NCI-H226 (cell line): ENCODE measurements around the gene PHKA1.
"Not testable (repeated sequence)": the region's sequence is repeated elsewhere in the genome, so short reads cannot be mapped to it uniquely, and the experiment has no call there.

Experiments used
- DNase-seq: peaks from one replicate; pipeline ENCODE4 v3.0.0-alpha.2; 2015

Gene PHKA1

GRCh38 chrX:72663737-72664136, 50.4 kb downstream of the PHKA1 start:
- DNase-seq: no peak

- no peak for DNase-seq
Measured at GRCh38 chrX:72662020-72662747, 51.9 kb downstream of the PHKA1 start.

DNA sequence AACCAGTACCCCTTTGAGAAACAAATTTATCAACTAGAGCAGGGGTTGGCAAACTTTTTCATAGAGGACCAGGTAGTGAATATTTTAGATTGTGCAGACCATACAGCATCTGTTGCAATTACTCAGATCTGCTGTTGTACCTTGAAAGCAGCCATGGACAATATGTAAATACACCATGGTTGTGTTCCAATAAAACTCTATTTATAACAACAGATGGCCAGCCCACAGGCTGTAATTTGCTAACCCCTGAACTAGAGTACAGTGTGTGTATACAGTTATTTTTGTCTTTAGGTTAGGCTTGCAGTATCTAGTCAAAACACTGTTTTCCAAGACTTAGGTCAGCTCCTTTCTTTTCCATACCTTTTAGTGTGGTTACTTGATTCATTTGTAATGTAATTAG, 54.4 kb downstream of the PHKA1 start:
- no peak for DNase-seq

DNA sequence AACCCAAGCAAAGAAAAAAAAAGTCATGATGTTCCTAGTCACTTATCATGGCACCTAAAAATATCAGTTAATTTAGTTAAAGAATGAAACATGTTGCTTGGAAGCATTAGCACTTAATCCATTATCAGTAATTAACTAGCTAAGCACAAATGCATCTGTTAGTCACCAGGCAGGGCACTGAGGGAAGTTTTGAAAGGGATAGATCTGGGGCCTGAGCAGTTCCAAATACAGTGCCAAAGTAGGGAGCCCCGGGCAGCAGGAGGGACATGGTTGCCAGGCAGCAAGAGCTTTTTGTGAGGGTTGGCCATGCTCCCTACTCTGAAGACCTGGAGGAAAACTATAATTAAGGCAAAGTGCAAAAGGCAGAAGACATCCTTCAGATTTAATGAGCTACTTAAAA, 62.0 kb downstream of the PHKA1 start:
- no peak for DNase-seq

- no peak for DNase-seq
Measured at GRCh38 chrX:72644946-72645345, 69.2 kb downstream of the PHKA1 start.

DNA sequence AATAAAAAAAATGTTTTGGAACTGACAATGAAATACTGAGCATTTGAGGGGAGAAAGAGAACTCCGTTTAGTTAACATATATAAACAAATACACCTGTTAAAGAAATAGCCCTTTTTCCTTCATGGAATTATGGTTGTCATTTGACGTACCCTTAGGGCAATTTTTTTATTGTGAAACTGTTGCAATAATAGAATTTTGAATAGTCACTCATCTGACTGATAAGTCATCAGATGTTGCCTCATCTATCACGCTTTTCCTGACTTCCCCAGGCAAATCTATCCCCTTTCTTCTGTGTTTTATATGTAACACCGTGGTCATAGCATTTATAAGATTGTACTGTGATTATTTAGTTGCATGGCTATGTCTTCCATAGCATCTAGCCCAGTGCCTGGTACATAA, 72.5 kb downstream of the PHKA1 start:
- DNase-seq: no peak

DNA sequence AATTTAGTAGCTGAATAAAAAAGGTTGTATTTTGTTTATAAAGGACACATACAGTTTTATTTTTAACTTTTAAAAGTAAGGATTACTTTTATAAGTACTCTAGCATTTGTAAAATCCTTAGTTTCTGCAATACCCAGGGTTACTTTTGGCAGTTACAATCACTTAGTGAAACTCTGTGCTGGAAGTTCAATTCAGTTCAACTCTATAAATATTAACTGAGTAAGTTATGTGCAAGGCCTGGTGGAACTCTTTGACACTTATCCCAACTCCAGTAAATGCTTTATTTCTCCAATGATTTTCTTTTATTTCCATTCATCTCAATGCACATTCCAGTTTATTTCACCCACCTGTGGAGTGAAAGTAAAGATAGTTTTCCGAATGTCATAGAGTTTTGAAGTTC, 78.2 kb downstream of the PHKA1 start:
- DNase-seq: no peak

DNA sequence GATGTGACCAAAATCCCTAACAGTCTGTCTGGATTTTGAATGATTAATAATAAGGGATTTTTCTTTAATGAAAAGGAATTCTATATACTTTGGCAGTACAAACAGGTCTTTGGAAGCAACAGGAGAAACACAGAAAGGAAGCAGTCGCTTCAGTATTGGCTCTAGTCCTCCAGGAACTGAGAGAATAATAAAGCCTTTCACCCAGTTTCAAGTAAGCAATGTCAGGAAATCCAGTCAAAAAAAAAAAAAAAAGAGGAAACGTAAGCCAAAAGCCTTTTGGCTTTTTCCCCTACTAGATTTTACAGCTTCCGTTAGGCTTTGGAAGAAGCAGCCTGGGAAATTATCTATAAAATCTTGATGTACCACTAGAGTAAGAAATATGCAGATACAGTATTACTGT, 79.8 kb downstream of the PHKA1 start:
- DNase-seq: no peak

DNA sequence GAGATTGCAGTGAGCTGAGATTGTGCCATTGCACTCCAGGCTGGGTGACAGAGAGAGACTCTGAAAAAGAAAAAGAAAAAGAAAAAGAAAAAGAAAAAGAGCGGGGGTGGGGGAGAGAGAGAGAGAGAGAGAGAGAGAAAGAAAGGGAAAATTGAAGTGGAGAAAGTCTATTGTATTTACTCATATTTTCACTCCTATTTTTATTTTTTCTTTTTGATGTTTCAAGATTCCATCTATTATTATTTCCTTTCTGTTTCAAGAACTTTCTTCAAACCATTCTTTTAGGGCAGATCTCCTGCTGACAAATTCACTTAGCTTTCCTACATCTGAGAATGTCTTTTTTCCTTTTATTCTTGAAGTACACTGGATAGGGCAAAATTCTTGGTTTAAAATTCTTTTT, 83.9 kb downstream of the PHKA1 start:
- no peak for DNase-seq

DNA sequence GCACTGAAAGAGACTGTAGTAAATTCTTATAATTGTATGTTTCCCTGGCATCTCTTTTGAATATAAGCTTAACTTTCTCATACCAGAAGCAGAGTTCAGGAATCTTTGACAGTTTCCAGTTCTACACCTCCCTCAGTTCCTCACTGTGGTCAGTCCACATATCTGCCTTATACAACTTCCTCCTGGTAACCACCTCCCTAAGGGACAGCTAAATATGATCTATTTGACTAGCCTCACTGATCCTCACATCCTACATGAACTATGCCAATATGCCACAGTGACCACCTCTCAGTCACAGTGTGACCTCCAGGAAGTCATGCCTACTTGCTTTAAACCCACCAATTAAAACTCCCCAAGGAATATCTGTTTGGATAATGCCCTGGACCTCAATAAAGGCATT, 89.9 kb downstream of the PHKA1 start:
- no peak for DNase-seq

- DNase-seq: peak; percentile 3
Measured at GRCh38 chrX:72621625-72622485, 92.3 kb downstream of the PHKA1 start.

GRCh38 chrX:72621163-72621562, 92.9 kb downstream of the PHKA1 start:
- no peak for DNase-seq

DNA sequence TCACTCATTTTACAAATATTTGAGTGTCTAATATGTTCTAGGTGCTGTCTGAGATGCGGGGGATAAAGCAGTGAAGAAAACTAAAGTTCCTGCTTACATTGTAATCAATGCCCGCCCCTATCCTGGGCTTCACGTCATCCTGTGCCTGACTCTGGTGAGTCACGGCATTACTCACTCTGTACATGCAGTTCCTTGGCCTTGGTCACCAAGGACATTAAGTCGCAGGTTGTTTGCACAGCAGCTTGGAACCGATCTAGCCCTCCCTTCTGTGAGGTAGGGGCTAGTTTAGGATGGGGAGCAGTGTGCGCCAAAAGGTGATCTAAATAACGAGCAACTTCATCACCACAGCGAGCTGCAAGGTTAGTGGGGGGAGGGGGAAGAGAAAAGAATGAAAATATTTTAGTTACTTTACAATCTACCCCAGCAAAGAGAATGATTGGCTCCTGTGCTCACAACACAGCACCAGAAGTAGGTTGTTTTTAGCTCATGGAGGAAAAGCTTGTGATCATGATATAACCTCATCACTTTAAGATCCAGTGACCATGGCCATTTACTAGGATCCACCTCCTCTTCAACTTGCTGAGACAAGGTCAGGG, 93.5 kb downstream of the PHKA1 start:
- peak; percentile 51 for DNase-seq

GRCh38 chrX:72609313-72609712, 104.8 kb downstream of the PHKA1 start:
- DNase-seq: no peak

- no peak for DNase-seq
Measured at GRCh38 chrX:72604705-72605104, 109.4 kb downstream of the PHKA1 start.

DNA sequence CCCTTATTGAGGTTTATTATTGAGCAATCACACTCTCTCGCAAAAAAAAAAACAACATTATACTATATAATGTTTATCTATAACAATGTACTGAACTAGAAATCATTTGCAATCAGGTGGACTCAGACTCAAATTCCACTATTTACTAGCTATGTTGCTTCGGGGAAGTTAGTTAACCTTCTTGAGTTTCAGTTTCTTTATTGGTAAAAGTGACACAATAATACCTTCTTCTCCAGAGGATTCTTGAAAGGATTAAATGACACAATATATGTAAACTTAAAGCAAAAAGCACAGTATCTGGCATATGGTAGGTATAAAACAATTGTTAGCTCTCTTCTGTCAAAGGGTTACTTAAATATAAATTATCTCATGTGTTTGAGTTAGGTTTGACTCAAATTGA, 110.0 kb downstream of the PHKA1 start:
- no peak for DNase-seq

DNA sequence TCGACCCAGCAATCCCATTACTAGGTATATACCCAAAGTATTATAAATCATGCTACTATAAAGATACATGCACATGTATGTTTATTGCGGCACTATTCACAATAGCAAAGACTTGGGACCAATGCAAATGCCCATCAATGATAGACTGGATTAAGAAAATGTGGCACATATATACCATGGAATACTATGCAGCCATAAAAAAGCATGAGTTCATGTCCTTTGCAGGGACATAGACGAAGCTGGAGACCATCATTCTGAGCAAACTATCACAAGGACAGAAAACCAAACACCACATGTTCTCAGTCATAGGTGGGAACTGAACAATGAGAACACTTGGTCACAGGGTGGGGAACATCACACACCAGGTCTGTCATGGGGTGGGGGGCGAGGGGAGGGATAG, 123.1 kb downstream of the PHKA1 start:
- DNase-seq: not testable (repeated sequence)

DNA sequence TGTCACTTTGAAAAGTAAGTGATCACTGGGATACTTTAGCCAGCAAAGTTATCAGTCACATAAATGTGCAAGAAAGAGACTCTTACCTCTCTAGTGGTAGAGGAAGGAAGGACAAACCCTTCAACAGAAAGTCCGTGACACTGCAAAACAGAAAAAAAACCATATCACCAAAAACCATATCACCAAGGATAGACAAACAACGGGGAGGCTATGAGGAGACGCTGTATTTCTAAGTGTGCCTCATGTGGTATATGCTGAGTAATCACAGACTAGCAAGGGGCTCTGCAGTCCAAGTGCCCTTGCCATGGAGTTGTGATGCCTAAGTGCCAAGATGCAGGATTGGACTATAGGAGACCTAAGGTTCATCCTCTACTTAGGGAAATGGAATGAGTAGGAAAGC, 129.9 kb downstream of the PHKA1 start:
- DNase-seq: no peak

- DNase-seq: peak; percentile 76
Measured at GRCh38 chrX:72576141-72576894, 137.8 kb downstream of the PHKA1 start.

DNA sequence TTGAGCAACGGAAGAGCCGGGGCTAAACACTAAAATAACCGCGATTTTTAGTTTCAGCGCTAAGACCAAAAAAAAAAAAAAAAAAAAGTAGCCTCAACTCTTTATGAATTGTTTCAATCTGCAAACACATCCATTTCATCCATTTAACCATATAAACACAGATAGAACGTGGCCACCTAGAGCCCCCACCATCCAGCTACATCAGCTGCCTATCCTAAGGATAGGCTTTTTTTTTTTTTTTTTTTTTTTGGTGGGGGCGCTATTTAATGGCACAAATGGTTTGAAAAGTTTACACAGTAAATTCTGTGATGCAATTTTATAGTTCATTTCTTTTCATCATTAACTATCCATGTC, 141.0 kb downstream of the PHKA1 start:
- DNase-seq: no peak

DNA sequence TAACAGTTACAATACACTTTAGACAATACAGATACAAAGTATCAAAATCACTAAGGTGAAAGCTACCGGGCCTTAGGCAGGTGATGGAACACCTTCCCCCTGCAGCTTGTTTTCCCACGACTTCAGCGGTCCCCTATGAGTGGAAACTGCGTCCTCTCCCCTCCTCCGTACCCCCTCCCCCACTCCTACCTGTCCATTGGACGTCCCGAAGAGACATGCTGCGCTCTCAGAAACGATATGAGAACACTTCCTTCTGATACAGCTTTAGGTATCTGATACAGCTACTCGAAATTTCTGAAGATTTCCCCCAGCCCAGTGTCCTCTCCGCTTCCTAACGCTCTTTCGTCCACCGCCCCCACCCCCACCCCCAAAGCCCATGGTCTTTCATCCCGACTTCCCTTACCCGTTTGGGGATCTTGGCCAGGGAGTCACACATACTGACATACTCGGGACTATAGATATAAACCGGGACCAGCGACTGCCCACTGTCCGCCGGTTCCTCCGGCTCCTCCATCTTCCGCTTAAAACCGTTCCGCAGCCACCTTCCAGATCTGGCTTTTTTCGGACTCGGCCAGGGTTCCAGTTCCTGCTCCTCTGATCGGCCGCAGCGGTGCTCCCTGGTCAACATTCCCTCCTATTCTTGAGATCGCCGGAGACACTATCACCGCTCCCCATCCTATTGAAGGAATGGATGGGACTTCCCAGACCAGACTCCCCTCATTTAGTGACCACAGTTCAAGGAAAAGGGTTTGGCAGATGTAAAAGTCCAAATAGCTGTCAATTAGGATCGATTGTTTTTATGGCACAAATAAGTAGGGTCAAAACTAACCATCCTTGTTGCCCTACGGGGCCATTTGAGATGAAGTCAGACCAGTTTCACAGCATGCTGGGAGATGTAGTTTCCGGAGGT, 141.6 kb downstream of the PHKA1 start, which contains the start of gene HDAC8:
Gene HDAC8, minus strand, starts transcription at position 596 of the 910 bp plus-strand sequence. Its CDS starts 82 bp downstream, at position 514.
- DNase-seq: peak; percentile 54

DNA sequence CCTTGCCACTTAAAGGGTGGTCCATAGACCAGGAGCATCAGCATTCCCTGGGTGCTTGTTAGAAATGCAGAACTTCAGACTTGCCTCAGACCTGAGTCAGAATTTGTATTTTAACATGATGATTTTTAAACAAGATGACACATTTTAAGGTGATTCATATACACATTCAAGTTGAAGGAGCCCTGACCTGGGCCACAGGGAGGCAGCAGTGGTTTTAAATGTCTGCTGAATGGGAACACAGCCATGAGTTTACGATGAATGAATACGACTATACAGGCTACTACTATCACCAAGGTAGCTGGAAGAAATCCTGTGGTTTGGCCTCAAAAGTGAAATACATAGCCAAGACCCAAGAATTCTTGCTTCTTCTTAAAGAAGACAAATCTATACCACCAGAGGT, 144.3 kb downstream of the PHKA1 start:
- no peak for DNase-seq
